Islet of Langerhans (tissue), 1 donor: Measurements from ENCODE around the gene TMEM51.

Experiments used
- FAIRE-seq: peaks from one replicate; lab custom pipeline; 2011; peaks lifted over from hg19 to GRCh38; lab: Jason Lieb, UNC

The TMEM51 gene, protein sequence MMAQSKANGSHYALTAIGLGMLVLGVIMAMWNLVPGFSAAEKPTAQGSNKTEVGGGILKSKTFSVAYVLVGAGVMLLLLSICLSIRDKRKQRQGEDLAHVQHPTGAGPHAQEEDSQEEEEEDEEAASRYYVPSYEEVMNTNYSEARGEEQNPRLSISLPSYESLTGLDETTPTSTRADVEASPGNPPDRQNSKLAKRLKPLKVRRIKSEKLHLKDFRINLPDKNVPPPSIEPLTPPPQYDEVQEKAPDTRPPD

GRCh38 chr1:15153184-15153841 lies at the start of gene TMEM51:
Gene TMEM51 (plus strand): TSS chr1:15153747. CDS start chr1:15215088, 61,341 bp downstream.
- FAIRE-seq: no peak

DNA sequence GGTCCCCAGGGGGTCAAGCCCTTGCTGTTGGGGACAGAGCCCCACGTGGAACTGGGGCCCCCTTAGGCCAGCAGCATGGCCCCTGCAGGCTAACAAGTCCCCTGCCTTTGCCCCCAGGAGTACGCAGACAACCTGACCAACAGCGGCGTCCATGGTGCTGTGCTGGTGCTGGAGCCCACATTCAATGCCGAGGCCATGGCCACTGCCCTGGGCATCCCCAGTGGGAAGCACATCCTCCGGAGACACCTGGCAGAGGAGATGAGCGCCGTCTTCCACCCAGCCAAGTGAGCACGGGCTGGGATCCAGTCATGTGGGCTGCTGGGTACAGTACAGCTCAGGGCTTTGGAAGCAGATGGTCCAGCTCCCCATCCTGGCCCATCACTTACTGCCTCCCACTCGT lies 49.6 kb upstream of the TMEM51 start:
- FAIRE-seq: no peak

DNA sequence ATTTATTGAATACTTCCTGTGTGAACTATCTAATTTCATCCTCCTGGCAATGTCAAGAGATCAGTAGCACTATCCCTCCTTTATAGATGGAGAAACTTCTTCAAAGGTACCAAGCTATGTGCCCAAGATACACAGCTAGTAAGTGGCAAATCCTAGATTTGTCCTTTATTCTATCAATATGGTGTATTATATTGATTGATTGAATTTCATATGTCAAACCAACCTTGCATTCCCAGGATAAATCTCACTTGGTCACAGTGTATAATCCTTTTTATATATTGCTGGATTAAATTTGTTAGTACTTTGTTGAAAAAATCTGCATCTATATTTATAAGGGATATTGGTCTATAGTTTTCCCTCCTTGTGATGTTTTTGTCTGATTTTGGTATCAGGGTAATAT lies 48.8 kb upstream of the TMEM51 start:
- FAIRE-seq: no peak

DNA sequence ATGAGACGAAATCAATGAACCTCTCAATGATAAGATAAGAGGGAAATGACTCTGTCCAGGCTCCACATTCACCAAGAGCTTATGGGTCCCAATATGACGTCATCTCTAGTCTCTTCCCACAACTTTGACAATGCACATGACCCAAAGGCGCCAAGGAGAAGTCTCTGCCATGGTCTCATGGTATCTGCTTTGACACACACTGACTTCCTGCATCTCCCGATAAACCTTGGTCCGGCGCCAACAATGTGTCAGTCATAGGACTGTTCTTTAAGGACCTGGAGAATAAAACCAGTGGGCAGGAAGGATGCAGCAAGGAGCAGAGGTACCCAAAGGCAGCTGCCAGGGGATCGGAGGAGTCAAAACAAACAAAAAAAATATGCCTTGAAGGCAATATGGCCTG lies 46.9 kb upstream of the TMEM51 start:
- no peak for FAIRE-seq

DNA sequence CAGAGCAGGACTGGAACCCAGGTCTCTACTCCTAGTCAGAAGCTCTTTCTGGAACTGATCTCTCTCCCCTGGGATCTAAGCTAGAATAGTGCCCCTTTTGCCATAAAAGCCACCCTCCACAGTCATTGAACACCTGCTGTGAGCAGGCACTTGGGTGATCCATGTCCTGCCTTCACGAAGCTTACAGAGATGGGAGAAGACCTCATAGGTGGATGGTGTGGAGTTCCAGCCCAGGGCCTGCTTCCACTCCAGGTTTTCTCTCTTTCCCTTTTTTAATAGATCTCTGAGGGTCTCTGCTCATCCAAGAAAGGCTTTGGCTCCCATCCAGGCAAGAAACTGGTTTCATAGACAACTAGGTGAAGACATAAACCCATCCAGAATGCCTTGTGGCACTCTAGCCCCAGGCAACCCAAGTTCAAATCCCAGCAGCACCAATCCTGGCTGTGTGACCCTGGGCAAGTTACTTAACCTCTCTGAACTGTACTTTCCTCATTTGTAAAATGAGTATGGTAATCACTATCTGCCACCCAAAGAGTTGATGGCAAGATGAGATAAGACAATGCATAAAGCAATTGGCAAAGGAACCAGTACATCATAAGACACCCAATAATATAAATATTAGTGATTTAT lies 46.4 kb upstream of the TMEM51 start:
- no peak for FAIRE-seq

DNA sequence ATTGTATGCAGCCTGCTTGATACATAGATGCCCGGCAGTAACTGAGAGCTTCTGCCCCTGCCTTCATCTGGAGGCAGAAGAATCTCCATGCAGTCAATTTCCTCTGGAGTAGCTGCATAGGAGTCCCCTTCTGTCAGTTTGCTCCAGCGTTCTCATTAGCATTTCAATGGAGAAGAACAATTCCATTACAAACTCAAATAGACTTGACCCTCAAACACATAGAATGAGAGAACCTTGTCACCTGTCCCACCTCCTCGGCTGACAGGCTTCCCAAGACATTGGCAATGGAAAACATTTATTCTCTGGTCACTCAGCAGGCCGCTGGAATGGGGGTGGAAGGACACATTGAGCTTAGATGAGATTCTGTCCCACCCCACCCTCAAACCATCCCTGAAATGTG lies 45.6 kb upstream of the TMEM51 start:
- FAIRE-seq: no peak

- FAIRE-seq: no peak
Observed at GRCh38 chr1:15110128-15110866, 43.2 kb upstream of the TMEM51 start.

DNA sequence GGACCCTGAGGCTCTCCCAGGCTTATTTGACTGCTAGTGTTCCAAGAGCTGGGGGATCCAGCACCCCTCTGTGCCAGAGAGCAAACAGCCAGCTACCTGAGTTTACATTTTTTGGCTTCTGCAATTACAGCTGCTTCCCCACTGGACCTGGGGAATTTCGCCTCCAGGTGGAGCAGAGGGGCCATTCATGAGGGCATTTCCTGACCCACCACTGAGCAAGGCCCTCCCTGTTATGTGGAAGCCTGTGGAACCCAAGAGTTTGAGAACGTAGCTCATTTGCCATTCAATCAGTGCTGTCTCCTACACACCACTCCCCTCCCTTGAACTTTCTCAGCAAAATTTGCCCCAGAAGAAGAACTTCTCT lies 42.7 kb upstream of the TMEM51 start:
- FAIRE-seq: no peak

DNA sequence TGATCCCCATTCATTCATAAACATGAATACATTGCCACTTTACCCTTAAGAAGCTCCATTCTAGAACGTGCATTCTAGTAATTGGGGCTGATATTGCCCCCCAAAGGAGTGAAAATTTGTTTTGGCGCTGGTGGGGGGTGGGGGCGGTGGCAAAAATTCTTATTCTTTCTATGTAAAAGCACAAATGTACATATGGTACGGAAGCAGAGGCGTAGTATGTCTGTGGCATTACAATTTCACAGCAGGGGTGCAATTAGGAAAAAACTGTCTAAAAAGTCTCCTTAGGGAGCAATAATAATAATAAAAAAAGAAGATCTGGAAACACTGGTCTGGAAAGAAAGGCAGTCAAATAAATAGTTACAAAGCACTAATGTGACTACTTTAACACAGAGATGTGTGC lies 40.4 kb upstream of the TMEM51 start:
- FAIRE-seq: no peak

DNA sequence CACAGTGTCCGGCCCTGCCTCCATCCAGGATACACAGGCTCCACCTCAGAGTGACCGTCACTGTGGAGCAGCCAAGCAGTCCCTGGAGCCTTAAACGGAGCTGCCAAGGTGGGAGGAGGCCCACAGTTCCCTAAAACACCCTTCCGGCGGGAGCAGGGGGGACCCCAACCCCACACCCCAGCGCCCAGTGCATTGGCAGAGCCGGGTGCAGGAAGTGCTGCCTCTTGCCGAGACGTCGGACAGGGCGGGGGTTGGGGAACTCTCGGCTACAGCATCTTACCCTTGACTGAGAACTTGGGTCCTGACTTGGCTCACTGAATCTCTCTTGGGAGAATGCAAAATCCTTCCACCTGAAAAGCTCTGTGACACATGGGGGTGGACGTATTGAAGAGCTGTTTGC lies 38.7 kb upstream of the TMEM51 start:
- FAIRE-seq: no peak

- FAIRE-seq: no peak
Observed at GRCh38 chr1:15115542-15116330, 37.8 kb upstream of the TMEM51 start.

GRCh38 chr1:15116966-15117365 lies 36.6 kb upstream of the TMEM51 start:
- no peak for FAIRE-seq

GRCh38 chr1:15117671-15118325 lies 35.7 kb upstream of the TMEM51 start:
- no peak for FAIRE-seq

- no peak for FAIRE-seq
Observed at GRCh38 chr1:15118579-15118978, 35.0 kb upstream of the TMEM51 start.

GRCh38 chr1:15120251-15120945 lies 33.1 kb upstream of the TMEM51 start:
- no peak for FAIRE-seq

DNA sequence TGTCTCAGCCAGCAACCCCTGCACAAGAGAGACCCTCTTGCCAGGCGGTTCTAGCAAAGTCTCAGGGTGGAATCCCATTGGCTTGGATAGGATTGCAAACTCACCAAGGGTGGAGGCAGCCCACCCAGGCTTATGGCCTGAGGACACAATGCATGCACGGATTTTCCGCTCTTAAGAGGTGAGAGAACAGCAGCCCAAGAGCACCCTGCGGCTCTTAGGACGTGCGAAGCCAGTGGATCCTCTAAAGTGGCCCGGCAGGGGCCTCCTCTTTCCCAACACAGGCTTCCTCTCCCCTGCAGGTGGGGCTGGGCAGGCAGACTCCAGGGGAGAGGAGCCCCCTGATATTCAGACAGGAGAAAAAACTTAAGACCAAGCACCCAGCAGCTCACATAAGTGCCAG lies 31.2 kb upstream of the TMEM51 start:
- no peak for FAIRE-seq

- no peak for FAIRE-seq
Observed at GRCh38 chr1:15123270-15123669, 30.3 kb upstream of the TMEM51 start.

DNA sequence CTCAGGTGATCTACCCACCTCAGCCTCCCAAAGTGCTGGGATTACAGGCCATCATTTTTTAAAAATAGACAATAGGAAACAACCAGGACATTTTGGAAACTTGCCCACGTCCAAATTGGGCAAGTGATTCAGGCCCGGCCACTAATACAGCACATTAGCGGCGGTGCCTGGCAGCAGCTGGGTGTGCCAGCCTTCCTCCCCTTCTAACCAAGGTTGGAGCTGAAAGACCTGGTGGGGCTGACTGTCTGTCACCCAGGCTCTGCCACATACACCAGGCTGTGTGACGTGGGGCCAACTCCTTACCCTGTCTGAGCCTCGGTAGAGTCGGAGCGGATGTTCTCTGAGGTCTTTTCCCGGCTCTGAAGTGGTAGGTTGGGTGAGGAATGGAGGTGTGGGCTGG lies 29.6 kb upstream of the TMEM51 start:
- no peak for FAIRE-seq

- no peak for FAIRE-seq
Observed at GRCh38 chr1:15124362-15125100, 29.0 kb upstream of the TMEM51 start.

GRCh38 chr1:15125101-15125745 lies 28.3 kb upstream of the TMEM51 start:
- FAIRE-seq: no peak
